OCI-LY3 (cell line): ENCODE measurements around the gene NOS1AP.

ENCODE experiments used
- CTCF ChIP-seq: fragments of 200-600, 300-600 bp; sonication (generic); IDR thresholded peaks from 2 replicates; pipeline ENCODE4 v1.5.1; 2014; ENCODE audit warnings: antibody characterized with exemption, low read length, low read depth
- EZH2phosphoT487 ChIP-seq: fragments of 200-600 bp; shearing (Covaris generic); IDR thresholded peaks from 2 replicates; pipeline ENCODE4 v1.6.1; 2018; ENCODE audit warnings: antibody characterized with exemption, mixed run types, low read depth

GRCh38 chr1:162180813-162181212, 111.3 kb downstream of the NOS1AP start:
- TF ChIP-seq CTCF = no peak
- no peak for TF ChIP-seq EZH2phosphoT487
